Natural killer cell (primary cell): Measurements from ENCODE around the gene DYNLT2B. TPM values are rescaled to one million over a fixed set of nuclear protein-coding genes. Genes with fewer than 3 reads are reported as not detected.
"Not testable (repeated sequence)": the region's sequence is repeated elsewhere in the genome, so short reads cannot be mapped to it uniquely, and the experiment has no call there.

Source experiments
- ATAC-seq, 3 donors: fragments of 150-1000 bp in 2 of 3; fragments of 200-7000 bp in 1 of 3; cut with Tn5 transposase; 1 replicate in 1 of 3; 2 replicates in 2 of 3; pipeline ENCODE4 v1.10.0; 2021; ENCODE audit warnings: mild to moderate bottlenecking in 2 of 3, moderate library complexity in 2 of 3
- DNase-seq, 2 donors: peaks; one replicate each; pipeline versions ENCODE4 v3.0.0 to v3.0.0-alpha.2; 2013 to 2021; ENCODE audit warnings: mixed read lengths in 1 of 2
- H3K27ac ChIP-seq: one replicate; pipeline ENCODE4 v1.5.1; 2013; ENCODE audit warnings: mild to moderate bottlenecking, low read length
- H3K27me3 ChIP-seq: one replicate; pipeline ENCODE4 v1.6.1; 2013; ENCODE audit warnings: low read length; ENCODE audit not compliant: control insufficient read depth, insufficient read depth
- H3K36me3 ChIP-seq: one replicate; pipeline ENCODE4 v1.6.1; 2013; ENCODE audit warnings: low read length; ENCODE audit not compliant: control insufficient read depth, insufficient read depth
- H3K4me1 ChIP-seq: one replicate; pipeline ENCODE4 v1.6.1; 2013; ENCODE audit warnings: low read length; ENCODE audit not compliant: control insufficient read depth, insufficient read depth
- H3K4me3 ChIP-seq: one replicate; pipeline ENCODE4 v1.5.1; 2013; ENCODE audit warnings: low read length
- H3K9me3 ChIP-seq: one replicate; pipeline ENCODE4 v1.6.1; 2013; ENCODE audit warnings: low read length; ENCODE audit not compliant: control insufficient read depth, insufficient read depth
- H3K27ac Mint-ChIP-seq, 2 donors: one replicate each; pipeline ENCODE4 v1.8.0; 2022; ENCODE audit warnings: mild to moderate bottlenecking in 2 of 2, mixed read lengths in 2 of 2, moderate library complexity in 1 of 2
- H3K27me3 Mint-ChIP-seq, 2 donors: one replicate each; pipeline ENCODE4 v1.8.0; 2022; ENCODE audit warnings: low read depth in 2 of 2, mixed read lengths in 2 of 2
- H3K36me3 Mint-ChIP-seq: one replicate; pipeline ENCODE4 v1.8.0; 2022; ENCODE audit warnings: mixed read lengths
- H3K4me1 Mint-ChIP-seq, 2 donors: one replicate each; pipeline ENCODE4 v1.8.0; 2022; ENCODE audit warnings: mixed read lengths in 2 of 2
- H3K4me3 Mint-ChIP-seq: one replicate; pipeline ENCODE4 v1.8.0; 2022; ENCODE audit warnings: mild to moderate bottlenecking, moderate library complexity, mixed read lengths
- H3K9me3 Mint-ChIP-seq, 2 donors: one replicate each; pipeline ENCODE4 v1.8.0; 2022; ENCODE audit warnings: mixed read lengths in 2 of 2
- WGBS: methylation state at CpG from one replicate; pipeline ENCODE4 v1.1.7; 2013; ENCODE audit warnings: missing lambda C conversion rate; ENCODE audit not compliant: insufficient coverage; 5-methylcytosine and 5-hydroxymethylcytosine counted together
- intact Hi-C: fragments of 100-400 bp; cut with micrococcal nuclease; formaldehyde crosslinking; loops from one replicate; pipeline ENCODE4 v1.14.2; 2022
- total RNA-seq, 4 donors: library from RNA; stranded (reverse); fragments of 120-200 nt in 1 of 4; gene quantifications; one replicate each; pipeline versions ENCODE4 v1.2.3 to v1.2.4, GENCODE V29; 2013 to 2022
- TF ChIP-seq, protein P1 (sequence below): fragments of 200-600 bp; IDR thresholded peaks from one replicate; pipeline ENCODE4 v1.8.0; 2022; ENCODE audit warnings: antibody characterized with exemption

Gene DYNLT2B
- 1 to 10 TPM; 3.6 to 7.3 (median 5.4) TPM for total RNA-seq
- total RNA-seq (2013) = 7.0 TPM

DNA sequence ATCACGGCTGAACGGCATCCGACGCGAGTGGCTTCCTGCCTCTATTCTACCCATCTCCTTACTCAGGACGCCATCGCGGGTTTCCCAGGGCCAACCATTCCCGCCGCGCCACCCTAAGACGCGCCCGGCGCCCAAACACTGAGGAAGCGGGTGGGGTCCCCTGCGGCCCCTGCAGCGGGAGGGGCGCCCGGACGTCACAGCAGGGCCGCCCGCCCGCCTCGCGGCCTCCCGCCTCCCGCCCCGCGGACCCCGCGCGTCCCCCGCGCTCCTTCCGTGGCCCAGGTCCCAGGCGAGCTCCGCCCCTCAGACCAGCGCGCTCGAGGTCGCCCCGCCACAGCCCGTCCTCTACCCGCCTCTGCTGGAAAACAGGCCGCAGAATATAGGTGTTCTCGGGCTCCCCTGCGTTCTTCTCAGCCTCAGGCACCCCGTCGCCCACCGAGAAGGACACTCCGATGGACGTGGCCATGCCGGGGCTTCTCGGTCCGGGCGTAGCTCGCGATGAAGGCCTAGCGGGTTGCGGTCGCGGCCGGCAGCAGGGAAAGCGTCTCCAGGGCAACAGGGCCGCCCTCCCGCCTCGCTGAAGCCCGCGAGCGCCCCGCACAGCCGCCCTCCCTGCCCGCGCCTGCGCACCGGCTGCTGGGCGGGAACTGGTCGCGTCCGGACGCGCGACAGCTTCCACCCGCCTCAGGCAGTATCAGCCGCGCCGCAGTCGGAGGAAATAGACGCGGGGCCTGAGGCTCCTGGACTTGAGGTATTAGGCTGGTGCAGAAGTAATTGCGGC is at the start of gene DYNLT2B:
DYNLT2B (minus strand) TSS at position 554 of the 781 bp plus-strand sequence; CDS start at position 466, 88 bp downstream.
- Mint-ChIP-seq H3K4me1 (peaks cover 0 to 25% of the 10 kb centered on the region in 2 donors), H3K27me3 (no peaks in the 10 kb centered on the region), H3K4me3 (peak within 1 kb of the TSS; percentile 95), H3K27ac (peak within 1 kb of the TSS; percentile 72 to 96), H3K36me3 (no peaks in the 10 kb centered on the region), H3K9me3 (no peaks in the 10 kb centered on the region)
- H3K4me1 ChIP-seq = peaks cover 13% of the 10 kb centered on the region
- DNase-seq (peak; percentile 87 to 95), ATAC-seq (peak; percentile 90 to 96 (median 90))
- H3K27me3 ChIP-seq = no peaks in the 10 kb centered on the region
- TF ChIP-seq, protein P1, sequence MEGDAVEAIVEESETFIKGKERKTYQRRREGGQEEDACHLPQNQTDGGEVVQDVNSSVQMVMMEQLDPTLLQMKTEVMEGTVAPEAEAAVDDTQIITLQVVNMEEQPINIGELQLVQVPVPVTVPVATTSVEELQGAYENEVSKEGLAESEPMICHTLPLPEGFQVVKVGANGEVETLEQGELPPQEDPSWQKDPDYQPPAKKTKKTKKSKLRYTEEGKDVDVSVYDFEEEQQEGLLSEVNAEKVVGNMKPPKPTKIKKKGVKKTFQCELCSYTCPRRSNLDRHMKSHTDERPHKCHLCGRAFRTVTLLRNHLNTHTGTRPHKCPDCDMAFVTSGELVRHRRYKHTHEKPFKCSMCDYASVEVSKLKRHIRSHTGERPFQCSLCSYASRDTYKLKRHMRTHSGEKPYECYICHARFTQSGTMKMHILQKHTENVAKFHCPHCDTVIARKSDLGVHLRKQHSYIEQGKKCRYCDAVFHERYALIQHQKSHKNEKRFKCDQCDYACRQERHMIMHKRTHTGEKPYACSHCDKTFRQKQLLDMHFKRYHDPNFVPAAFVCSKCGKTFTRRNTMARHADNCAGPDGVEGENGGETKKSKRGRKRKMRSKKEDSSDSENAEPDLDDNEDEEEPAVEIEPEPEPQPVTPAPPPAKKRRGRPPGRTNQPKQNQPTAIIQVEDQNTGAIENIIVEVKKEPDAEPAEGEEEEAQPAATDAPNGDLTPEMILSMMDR = no peak
- intact Hi-C loops = loop anchor here (5.0 kb wide), 2 partner anchors 39 to 184 kb away; partner anchors contain the start of gene RNF168
- no peaks in the 10 kb centered on the region for H3K9me3 ChIP-seq
- H3K27ac ChIP-seq = peak within 1 kb of the TSS; percentile 93
- H3K4me3 ChIP-seq = peak within 1 kb of the TSS; percentile 86
- WGBS = under 1% methylated on average over 92 of the region's 92 CpGs
- no peaks in the 10 kb centered on the region for H3K36me3 ChIP-seq

GRCh38 chr3:196365736-196366135 is 47.7 kb upstream of the DYNLT2B start:
- H3K4me3 Mint-ChIP-seq = no peak overlapping the region
- no peaks in the 10 kb centered on the region for H3K9me3 ChIP-seq
- H3K27ac ChIP-seq = no peak overlapping the region
- ATAC-seq (no peak), DNase-seq (no peak)
- intact Hi-C loops = no loop called here
- peaks cover 40% of the 10 kb centered on the region for H3K36me3 ChIP-seq
- no peak overlapping the region for H3K4me3 ChIP-seq
- H3K27me3 ChIP-seq = no peaks in the 10 kb centered on the region
- peak overlapping the region in 1 of 2 donors; percentile 29 for H3K27ac Mint-ChIP-seq
- no peaks in the 10 kb centered on the region for H3K4me1 ChIP-seq
- H3K27me3 Mint-ChIP-seq = no peaks in the 10 kb centered on the region
- H3K9me3 Mint-ChIP-seq = no peaks in the 10 kb centered on the region
- H3K36me3 Mint-ChIP-seq = peaks cover 18% of the 10 kb centered on the region
- WGBS = 82% methylated on average over 3 of the region's 4 CpGs
- TF ChIP-seq, protein P1 = no peak
- H3K4me1 Mint-ChIP-seq = peaks cover 0 to 8% of the 10 kb centered on the region in 2 donors

DNA sequence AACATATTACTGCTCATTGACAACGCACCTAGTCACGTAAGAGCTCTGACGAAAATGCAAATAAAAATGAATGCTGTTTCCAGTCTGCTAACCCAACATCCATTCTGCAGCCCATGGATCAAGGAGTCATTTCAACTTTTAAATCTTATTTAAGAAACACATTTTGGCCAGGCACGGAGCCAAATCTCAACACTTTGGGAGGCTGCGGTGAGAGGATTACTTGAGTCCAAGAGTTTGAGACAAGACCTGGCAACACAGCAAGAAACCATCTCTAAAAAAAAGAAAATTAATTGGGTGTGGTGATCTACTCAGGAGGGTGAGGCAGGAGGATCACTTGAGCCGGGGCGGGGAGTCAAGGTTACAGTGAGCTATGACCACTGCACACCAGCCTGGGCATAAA is 42.5 kb upstream of the DYNLT2B start:
- Histone ChIP-seq H3K4me3 (no peak overlapping the region), H3K27me3 (no peaks in the 10 kb centered on the region), H3K4me1 (peaks cover 15% of the 10 kb centered on the region), H3K27ac (no peak overlapping the region), H3K36me3 (peaks cover 41% of the 10 kb centered on the region), H3K9me3 (no peaks in the 10 kb centered on the region)
- WGBS = 100% methylated on average over 7 of the region's 7 CpGs
- H3K36me3 Mint-ChIP-seq = peaks cover 35% of the 10 kb centered on the region
- ATAC-seq = no peak
- H3K27ac Mint-ChIP-seq = no peak overlapping the region
- no peak for DNase-seq
- TF ChIP-seq, protein P1 = no peak
- no peak overlapping the region for H3K4me3 Mint-ChIP-seq
- H3K4me1 Mint-ChIP-seq = peaks cover 19 to 45% of the 10 kb centered on the region in 2 donors
- intact Hi-C loops = no loop called here
- H3K27me3 Mint-ChIP-seq = no peaks in the 10 kb centered on the region
- H3K9me3 Mint-ChIP-seq = no peaks in the 10 kb centered on the region

- not testable (repeated sequence) for H3K4me3 ChIP-seq, H3K4me3 Mint-ChIP-seq, H3K9me3 Mint-ChIP-seq, H3K27me3 Mint-ChIP-seq, DNase-seq, H3K9me3 ChIP-seq, H3K27me3 ChIP-seq
- intact Hi-C loops = loop anchor here (1.0 to 5.0 kb wide), 3 partner anchors 41 to 145 kb away; partner anchors contain the start of genes DYNLT2B and RNF168
- WGBS = 80% methylated on average over 4 of the region's 4 CpGs
- Mint-ChIP-seq H3K4me1 (peaks cover 19 to 41% of the 10 kb centered on the region in 2 donors), H3K27ac (peak overlapping the region; percentile 74 to 82), H3K36me3 (peaks cover 44% of the 10 kb centered on the region)
- peaks cover 59% of the 10 kb centered on the region for H3K36me3 ChIP-seq
- ATAC-seq = peak; percentile 43 to 65 (median 60)
- peak overlapping the region; percentile 13 for H3K27ac ChIP-seq
- peaks cover 15% of the 10 kb centered on the region for H3K4me1 ChIP-seq
Observed at GRCh38 chr3:196358540-196358939, 40.5 kb upstream of the DYNLT2B start.
